GM19099 (cell line): ENCODE measurements around the gene C1orf159.

Source experiments
- POLR2A ChIP-seq: IDR thresholded peaks from 3 replicates; pipeline ENCODE4 v1.6.1; 2011; ENCODE audit warnings: low read depth; ENCODE audit not compliant: insufficient read length; ENCODE audit errors: extremely low read depth

C1orf159 gene

DNA sequence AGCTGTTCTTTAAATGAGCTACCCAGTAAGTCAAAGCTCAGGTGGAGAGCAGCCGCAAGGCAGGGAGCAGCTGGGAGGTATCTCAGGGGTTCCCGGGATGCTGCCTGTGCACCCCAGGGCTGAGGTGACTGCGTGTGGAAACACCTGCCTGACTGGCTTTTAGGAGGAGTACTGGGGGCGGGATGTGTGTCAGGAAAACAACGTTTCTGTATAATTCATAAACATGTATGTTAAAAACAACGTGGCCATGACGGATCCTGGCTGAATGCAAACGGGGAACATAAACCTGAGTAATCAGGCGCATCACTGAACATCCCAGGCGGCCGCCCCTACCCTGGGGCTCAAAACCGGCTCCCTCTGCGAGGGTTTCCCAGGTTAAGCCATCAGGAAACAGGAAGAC is 1.5 kb downstream of the C1orf159 start:
- no peak for TF ChIP-seq POLR2A

GRCh38 chr1:1112237-1112985 is 3.5 kb downstream of the C1orf159 start:
- no peak for TF ChIP-seq POLR2A

DNA sequence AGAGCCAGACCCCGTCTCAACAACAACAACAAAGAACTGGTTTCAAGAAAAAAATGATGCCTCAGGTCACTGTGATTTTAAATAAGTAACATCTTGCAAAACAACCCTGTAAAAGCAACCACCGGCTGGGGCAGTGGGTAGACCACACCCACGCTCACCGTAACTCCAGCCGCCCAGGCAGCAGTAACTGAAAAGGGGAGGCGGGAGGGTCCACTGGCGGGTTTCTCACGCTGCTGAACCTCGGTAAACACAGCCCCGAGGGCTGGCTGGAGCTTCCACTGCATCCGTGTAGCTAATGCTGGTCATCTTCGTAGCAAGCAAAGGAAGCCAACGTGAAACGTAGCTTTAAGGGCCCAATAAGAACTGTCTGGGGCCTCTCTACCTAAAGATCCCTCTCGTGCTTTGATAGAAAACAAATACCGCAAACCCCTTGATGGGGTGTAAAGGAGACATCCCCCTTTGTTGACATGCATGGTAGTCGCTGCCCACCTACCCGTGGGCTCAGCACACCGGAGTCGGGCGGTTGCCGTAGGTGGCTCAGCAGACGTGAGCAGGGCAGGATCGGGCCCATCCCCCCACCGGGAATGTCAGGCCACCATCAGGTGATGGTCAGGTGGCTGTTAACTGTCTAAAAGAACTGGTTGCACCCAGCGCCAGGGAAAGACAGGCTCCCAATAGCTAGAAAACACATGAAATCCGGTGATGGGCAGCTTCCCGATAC is 4.2 kb downstream of the C1orf159 start:
- no peak for TF ChIP-seq POLR2A

DNA sequence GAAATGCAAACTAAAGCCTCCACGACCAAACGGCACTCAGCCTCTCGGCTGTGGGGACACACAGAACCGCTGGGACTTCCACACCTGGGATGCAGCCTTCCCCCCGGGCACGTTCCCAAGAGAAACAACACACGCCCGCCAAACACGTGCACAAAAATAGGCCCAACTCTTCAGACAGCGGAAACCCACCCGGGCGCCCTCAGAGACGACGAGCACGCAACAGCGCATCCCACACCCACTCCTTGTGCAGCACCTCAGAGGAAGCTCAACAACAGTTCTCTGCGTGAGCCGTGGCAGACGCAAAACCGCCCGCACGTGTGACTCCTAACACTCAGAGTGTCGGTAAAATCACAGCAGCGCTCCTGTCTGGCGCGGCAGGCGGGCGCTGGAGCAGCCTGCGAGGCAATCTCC is 5.3 kb downstream of the C1orf159 start:
- TF ChIP-seq POLR2A: no peak

- TF ChIP-seq POLR2A: no peak
Observed at GRCh38 chr1:1109743-1110142, 6.1 kb downstream of the C1orf159 start.

DNA sequence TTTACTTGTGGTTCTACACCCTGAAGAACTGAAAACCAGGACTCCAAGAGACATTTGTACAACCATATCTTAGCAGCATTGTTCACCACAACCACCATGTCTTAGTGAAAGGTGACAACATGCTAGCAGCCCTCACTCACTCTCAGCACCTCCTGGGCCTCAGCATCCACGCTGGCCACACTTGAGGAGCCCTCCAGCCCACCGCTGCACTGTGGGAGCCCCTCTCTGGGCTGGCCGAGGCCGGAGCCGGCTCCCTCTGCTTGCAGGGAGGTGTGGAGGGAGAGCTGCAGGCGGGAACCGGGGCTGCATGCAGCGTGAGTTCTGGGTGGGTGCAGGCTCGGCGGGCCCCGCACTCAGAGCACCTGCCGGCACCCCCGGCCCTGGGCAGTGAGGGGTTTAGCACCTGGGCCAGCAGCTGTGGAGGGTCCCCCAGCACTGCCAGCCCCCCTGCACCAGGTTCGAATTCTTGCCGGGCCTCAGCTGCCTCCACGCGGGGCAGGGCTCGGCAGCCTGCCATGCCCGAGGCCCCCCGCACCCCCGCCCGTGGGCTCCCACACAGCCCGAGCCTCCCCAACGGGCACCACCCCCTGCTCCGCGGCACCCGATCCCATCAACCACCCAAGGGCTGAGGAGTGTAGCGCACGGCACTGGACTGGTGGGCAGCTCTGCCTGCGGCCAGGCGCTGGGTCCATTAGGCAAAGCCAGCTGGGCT is 9.2 kb downstream of the C1orf159 start:
- no peak for TF ChIP-seq POLR2A

DNA sequence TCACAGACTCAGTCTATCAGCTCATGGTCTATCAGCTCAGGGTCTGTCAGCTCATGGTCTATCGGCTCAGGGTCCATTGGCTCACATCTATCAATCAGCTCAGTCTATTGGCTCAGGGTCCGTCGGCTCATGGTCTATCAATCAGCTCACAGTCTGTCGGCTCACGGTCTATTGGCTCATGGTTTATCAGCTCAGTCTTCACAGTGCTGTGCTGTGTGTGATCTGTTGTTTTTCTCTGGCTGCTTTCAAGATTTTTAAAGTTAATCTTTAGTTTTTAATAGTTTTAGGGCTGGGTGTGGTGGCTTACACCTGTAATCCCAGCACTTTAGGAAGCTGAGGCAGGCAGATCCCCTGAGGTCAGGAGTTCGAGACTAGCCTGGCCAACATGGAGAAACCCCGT is 14.4 kb downstream of the C1orf159 start:
- TF ChIP-seq POLR2A: no peak

- TF ChIP-seq POLR2A: no peak
Observed at GRCh38 chr1:1100296-1100695, 15.6 kb downstream of the C1orf159 start.

DNA sequence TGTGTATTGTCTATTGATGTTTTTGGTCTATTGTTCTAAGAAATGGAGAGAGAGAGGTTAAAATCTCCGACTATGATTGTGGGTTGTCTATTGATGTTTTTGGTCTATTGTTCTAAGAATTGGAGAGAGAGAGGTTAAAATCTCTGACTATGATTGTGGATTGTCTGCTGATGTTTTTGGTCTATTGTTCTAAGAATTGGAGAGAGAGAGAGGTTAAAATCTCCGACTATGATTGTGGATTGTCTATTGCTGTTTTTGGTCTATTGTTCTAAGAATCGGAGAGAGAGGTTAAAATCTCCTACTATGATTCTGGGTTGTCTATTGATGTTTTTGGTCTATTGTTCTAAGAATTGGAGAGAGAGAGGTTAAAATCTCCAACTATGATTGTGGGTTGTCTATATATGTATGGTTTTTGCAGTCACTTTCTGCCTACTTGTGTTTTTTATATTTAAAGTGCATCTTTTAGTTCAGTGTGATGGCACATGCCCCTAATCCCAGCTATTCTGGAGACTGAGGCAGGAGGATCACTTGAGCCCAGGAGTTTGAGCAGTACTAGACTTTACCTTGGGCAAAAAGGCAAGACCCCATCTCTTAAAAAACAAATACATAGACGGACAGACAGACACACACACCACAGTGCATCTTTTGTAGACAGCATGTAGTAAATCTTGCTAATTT is 16.2 kb downstream of the C1orf159 start:
- TF ChIP-seq POLR2A: no peak

DNA sequence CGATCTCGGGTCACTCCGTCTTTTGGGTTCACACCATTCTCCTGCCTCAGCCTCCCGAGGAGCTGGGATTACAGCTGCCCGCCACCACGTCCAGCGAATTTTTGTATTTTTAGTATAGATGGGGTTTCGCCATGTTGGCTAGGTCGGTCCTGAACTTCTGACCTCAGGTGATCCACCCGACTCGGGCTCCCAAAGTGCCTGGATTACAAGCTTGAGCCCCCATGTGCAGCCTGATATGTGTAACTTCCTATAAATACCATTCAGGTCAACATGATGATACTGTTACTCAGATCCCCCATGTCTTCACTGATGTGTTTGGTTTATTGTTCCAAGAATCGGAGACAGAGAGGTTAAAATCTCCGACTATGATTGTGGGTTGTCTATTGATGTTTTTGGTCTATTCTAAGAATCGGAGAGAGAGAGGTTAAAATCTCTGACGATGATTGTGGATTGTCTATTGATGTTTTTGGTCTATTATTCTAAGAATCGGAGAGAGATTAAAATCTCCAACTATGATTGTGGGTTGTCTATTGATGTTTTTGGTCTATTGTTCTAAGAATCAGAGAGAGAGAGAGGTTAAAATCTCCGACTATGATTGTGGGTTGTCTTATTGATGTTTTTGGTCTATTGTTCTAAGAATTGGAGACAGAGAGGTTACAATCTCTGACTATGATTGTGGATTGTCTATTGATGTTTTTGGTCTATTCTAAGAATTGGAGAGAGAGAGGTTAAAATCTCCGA is 17.0 kb downstream of the C1orf159 start:
- no peak for TF ChIP-seq POLR2A

GRCh38 chr1:1094981-1095380 is 20.9 kb downstream of the C1orf159 start:
- no peak for TF ChIP-seq POLR2A

- no peak for TF ChIP-seq POLR2A
Observed at GRCh38 chr1:1093610-1093943, 22.3 kb downstream of the C1orf159 start.

DNA sequence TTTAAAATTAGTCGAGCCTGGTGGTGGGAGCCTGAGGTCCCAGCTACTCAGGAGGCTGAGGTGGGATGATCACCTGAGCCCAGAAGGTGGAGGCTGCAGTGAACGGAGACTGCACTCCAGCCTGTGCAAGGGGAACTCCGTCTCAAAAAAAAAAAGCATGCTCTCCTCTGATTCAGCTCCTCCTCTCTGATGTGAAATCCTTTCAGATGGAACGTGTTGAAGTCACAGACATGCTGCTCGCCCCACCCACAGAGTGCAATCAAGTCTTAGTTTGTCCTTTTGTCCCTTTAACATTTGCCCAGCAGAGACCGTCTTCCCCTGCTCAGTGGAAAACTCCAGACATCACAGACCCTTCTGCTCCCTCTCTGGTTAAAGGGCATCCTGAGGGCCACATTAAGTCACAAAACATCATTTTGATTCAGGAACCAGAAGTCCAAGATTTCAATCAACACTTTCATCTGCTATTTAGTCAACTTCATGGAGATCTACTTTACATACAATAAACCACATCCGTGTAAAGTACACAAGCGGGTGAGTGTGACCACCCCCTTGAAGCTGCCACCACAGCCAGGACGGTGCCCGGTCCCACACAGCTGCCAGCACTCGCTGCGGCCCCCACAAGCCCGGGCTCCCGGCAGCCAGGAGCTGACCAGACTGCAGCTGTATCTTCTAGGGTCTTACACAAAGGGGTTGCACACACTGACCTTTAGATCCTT is 22.8 kb downstream of the C1orf159 start:
- no peak for TF ChIP-seq POLR2A
